CD4-positive, alpha-beta T cell treated with Interleukin-2 at 100 ng/mL for 4 hours (primary cell): ENCODE data around the gene DEFB123.

Source experiments
- DNase-seq: peaks from one replicate; pipeline ENCODE4 v3.0.0-alpha.2; 2020; ENCODE audit warnings: low spot score

Gene DEFB123

DNA sequence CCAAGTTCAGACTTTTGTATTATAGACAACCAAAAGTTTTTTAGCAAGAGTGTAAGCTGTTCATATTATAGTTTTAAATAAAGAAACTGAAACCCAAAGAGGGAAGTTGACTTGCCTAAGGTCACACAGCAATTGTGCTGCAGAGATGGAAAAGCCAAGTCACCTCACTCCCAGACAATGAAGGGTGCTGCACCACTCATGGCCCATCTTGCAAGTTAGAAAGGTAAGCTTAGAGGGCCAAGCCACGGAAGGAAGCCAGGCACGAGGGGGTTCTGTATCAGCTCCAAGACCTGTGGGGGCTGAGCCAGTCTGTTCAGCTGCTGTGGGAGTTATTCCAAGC lies 33.6 kb downstream of the DEFB123 start:
- DNase-seq, result no peak

DNA sequence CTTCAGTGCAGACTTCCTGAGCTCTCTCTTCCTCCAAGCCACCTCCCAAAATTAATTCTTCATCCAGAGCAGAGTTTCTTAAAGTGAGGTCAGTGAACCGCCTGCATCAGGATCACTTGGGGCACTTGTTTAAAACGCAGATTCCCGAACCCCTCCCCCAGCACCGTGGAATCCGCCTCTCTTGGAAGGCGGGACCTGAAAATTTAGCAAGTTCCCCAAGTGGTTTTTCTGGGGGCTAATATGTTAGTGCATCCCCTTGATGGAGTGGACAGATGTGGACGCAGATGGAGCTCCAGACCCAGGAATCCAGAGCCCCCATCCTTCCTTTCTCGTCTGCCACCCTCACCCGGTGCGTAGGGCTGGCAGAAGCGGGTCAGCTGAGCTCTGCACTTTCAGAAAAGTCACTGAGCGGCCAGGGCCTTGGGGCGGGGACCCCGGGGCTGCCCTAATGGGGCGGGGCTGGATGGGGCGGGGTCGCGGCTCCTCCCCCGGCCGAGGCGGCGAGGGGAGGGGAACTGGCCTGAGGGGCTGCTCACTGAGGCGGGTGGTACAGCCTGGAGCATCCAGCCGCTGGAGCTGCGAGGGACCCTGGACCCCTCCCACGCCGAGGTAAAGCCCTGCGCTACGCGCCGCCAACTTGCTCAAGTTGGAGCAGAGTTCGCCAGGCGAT lies 34.5 kb downstream of the DEFB123 start, which contains the start of the genes DEFB124 and REM1:
TSS of gene DEFB124 (minus strand) at position 370 of the 670 bp plus-strand sequence. CDS start 2,114 bp downstream, outside the sequence.
TSS of gene REM1 (plus strand) at position 531 of the 670 bp plus-strand sequence. CDS start 1,158 bp downstream, outside the sequence.
- DNase-seq, result no peak

DNA sequence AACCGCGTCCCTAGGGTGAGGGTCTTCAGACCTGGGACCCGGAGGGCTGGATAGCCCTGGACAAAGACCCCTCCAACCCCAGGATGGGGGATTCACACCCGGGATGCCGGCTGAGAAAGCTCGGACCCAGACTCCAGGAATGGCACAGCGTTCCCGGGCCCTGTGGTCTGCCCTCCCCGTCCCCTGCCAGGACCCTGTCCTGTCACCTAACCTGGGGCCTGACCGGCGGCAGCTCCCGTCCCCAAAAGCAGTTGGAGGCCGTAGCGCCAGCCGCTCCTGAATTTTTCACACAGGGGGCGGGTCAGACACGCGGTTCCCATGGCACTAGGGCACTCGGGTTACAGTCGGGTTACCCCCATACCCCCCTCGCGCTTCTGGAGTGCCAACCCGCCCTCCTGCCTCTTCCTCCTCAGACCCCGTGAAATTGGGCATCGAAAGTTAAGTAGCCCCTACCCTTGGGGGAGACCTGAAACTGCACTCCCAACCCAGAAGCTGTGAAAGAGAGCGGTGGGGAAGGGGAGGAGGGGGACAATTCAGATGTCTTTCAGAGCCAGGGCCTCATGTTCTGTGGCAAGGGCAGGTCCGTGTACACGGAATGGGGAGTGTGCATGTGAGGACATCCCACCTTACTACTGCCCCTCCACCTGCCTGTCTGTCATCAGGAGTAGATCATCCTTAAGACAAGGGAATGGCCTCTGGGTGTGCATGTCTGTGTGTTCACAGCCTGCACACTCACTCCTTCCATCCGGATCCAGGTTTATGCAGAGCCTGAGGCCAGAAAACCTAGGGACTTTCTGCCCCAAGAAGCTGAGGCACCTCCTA lies 35.3 kb downstream of the DEFB123 start:
- no peak for DNase-seq

DNA sequence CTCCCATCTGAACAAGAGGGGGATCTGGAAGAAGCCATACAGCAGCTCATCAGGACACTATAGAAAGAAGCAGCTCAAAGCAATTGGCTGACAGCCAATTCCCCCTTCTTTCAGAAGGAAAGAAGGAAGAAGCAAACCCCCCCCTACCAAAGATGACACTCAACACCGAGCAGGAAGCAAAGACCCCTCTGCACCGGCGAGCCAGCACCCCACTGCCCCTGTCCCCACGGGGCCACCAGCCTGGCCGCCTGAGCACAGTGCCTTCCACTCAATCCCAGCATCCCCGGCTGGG lies 35.8 kb downstream of the DEFB123 start:
- no peak for DNase-seq

DNA sequence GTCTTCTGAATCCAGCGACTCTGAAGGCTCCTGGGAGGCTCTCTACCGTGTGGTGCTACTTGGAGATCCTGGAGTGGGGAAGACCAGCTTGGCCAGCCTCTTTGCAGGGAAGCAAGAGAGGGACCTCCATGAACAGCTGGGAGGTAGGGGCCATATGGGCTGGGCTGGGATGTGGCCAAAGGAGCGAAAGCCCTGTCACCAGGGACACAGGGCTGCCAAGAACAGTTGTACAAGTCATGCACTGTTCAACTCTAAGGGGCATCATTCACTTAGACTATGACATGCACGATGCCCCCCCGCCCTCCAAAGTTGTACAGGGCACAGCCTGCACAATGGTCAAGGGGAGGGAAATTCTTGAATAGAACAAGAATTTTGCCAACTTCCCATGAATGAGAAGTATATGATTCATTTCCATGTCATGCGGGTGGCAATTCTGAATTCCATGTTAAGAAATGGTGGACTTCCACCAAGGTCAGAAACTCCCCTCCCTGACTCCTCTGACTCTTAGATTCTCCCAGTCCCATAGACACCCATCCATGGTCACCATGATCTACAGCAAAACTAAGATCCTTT lies 36.3 kb downstream of the DEFB123 start:
- DNase-seq, result no peak

DNA sequence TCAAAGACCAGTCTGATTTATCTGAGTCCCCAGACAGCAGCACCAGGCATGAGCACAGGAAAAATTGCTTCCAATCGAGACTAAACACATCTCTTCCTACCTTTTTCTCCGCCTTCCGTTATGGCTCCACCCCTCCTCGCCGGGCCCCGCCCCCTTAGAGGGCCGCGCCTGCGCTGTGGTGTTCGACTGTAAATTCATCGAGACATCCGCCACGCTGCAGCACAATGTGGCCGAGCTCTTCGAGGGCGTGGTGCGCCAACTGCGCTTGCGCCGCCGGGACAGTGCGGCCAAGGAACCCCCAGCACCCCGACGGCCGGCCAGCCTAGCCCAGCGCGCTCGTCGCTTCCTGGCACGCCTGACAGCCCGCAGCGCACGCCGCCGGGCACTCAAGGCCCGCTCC lies 43.6 kb downstream of the DEFB123 start:
- no peak for DNase-seq

DNA sequence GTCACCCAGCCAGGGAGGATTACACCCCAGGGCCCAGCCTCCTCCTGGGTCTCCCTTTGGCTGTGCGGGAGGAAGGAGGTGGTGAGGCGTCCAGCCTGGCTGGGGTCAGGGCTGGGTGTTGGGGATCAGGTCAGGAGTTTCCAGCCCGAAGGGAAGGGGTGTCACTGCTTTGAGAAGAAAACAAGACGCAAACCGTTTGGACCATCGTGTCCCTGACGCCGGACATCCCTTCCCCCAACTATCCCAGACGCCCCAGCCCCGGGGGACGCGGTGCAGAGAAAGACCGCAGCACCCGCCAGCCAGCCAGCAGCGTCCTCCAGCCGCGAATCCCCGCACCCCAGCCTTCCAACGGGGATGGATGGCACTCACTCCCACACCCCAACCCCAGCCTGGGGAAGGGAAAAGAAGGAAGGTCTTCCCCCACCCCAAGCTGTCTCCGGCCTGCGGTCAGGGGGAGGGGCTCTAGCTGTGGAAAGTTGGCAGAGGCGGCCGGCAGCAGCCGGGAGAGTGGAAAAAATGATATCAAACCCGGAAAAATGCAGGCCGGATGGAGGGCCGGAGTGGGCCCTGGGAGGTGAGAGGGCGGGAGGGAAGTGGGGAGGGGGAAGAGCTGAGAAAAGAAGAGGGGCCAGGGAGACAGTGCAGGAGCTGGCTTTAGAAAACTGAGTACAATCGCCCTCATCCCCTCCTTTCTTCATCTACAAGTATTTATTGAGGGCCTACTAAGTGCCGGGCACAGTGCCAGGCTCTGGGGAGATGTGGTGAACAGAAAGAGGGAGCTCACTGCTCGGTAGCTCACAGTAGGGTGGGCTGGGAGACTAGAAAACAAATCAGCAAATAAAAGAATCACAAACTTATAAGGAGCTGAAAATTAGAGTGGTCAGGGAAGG lies 45.3 kb downstream of the DEFB123 start:
- no peak for DNase-seq

DNA sequence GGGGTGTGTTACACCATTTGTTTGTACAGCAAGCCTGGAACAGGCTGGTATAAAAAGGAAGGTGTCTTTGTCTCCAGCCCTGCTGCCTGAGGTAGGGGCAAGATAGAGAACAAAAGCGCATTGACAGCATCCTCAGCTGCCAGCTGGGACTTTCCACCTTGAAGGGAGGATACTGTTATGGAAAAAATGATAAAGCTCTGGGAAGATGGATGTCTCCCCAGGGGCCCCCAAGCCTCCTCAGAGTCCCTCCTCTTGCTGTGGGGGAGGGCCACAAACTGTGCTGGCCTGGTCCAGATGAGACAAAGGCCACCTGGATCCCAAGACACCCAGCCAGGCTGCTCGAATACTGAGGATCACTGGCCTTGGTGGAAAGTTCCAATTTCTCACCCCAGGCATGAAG lies 47.7 kb downstream of the DEFB123 start:
- no peak for DNase-seq

DNA sequence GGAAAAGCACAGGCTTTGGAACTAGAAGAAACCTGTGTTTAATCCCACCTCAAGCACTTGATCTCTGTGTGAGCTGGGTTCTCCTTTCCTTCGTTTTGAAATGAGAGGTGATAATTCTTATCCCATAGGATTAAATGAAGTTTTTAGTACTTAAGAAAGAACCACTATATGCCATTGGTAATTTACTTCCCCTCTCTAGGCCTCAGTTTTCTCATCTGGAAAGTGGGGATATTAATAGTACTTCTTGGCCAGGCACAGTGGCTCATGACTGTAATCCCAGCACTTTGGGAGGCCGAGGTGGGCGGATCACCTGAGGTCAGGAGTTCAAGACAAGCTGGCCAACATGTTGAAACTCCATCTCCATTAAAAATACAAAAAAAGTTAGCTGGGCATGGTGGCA lies 48.7 kb downstream of the DEFB123 start:
- DNase-seq, result no peak

DNA sequence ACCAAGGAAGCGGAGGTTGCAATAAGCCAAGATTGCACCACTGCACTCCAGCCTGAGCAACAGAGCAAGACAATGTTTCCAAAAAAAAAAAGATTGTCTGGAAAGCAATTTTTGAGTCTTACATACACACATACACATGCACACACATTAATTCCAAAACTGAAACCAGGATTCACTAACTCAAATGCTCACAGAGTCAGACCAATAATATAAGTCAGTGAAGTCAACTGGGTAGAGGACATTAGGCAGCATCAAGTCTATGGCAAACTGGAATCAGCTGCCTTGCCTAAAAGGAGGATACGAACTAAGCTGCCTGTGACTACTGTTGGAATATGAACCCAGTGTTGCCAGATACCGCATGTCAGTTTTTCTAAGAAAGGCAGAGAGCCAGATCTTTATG lies 50.3 kb downstream of the DEFB123 start:
- DNase-seq, result no peak

DNA sequence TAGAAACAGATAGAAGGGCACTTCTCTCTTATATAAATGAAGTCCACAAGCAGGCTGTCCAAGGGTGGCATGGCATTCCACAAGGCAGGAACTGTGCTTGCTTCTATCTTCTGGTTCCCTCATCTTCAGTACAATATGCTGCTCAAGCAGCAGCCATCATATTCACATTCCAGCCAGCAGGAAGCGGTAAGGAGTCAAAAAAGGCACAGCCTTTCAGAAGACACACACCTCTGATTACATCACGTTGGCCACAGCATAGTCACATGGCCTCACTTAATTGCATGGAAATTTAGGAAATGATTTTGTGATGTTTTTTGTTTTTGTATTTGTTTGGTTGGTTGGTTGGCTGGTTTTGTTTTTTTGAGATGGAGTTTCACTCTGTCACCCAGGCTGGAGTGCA lies 53.7 kb downstream of the DEFB123 start:
- DNase-seq, result no peak

DNA sequence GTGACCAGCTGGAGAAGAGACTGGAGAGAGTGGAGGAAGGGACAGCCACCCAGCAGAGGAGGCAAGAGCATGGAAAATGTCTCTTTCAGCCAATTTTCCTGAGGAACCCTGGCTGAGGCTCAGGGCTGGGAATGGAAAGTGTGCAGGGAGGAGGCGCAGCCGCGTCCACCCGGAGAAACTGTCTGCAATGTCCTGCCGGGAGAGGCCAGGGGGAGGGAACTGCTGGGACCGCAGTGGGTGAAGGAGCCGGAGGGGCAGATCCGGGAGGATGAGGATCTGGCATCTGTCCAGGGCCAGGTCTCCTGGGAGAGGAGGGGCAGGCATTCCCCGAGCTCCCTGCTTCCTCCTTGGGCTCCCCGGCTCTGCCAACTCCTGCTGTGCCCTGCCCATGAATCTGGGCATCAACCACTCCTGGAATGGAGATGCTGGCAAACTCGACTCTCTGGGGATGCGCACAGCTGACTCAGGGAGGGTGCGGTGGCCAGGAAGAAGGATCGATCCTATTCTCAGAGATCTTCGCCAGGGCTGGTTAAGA lies 56.4 kb downstream of the DEFB123 start:
- DNase-seq, result no peak

DNA sequence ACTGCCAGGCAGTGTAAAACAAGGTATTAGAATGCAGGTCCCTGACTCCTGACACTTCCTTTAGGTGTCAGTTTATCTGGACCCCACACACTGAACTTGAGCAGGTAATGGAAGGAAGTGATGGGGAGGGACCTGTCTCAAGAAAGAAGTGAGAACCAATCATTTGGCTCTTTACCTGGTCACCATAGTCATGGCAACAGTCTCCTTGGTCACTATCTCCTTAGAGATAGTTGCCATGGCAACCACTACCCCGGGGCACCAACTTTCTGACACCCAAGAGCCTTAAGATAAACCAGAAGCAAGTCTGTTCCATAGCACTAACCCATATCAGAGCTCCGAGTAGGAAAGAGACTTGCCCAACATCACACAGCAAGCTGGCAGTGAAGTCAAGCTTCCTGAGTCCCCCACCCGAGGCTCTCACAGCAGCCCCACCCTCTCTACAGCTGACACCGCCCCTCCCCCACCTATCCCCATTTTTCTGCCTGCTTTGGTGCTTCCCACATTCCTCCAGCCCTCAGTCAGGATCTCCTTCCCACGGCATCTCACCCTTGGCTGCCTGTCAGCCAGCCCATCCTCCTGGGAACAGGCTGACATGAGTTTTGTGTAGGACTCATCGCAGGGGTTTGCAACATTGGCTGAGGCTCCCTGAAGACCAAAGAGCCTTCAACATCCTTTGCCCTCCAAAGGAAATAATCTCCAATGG lies 57.6 kb downstream of the DEFB123 start:
- DNase-seq, result no peak
